SK-N-MC (cell line): Measurements from ENCODE around the gene LONP2.

Experiments
- DNase-seq: peaks from one replicate; pipeline ENCODE4 v3.0.0-alpha.2; 2011; ENCODE audit warnings: low read depth, low spot score
- H3K27ac ChIP-seq: fragments of 200-600 bp; sonication (generic); 2 replicates; pipeline ENCODE4 v1.5.1; 2016; ENCODE audit warnings: mixed run types
- H3K36me3 ChIP-seq: fragments of 200-600 bp; sonication (generic); 2 replicates; pipeline ENCODE4 v1.6.1; 2017; ENCODE audit warnings: antibody characterized with exemption, low read length, mixed read lengths; ENCODE audit not compliant: insufficient read depth
- H3K4me3 ChIP-seq: fragments of 200-600 bp; sonication (generic); 2 replicates; pipeline ENCODE4 v1.5.1; 2016
- H3K9ac ChIP-seq: fragments of 200-600 bp; sonication (generic); 2 replicates; pipeline ENCODE4 v1.8.0; 2017; ENCODE audit warnings: mixed run types, mixed read lengths; ENCODE audit not compliant: insufficient read length
- H3K9me3 ChIP-seq: fragments of 200-600 bp; sonication (generic); 2 replicates; pipeline ENCODE4 v1.6.1; 2017; ENCODE audit warnings: low read depth, mild to moderate bottlenecking, antibody characterized with exemption, low read length, moderate library complexity, mixed read lengths
- EZH2 ChIP-seq: fragments of 200-600 bp; sonication (generic); IDR thresholded peaks from one replicate; pipeline ENCODE4 v1.6.1; 2017; ENCODE audit warnings: antibody characterized with exemption
- FOXP2 ChIP-seq: optimal IDR thresholded peaks from 2 replicates; pipeline ENCODE3; 2011; ENCODE audit warnings: mild to moderate bottlenecking, moderate library complexity; ENCODE audit not compliant: insufficient read depth; ENCODE audit errors: extremely low read length, control extremely low read depth
- POLR2AphosphoS5 ChIP-seq: IDR thresholded peaks from 2 replicates; pipeline ENCODE4 v1.6.1; 2012; ENCODE audit warnings: mild to moderate bottlenecking, low read depth, low read length, borderline replicate concordance

LONP2 gene

GRCh38 chr16:48317026-48317425 is 72.9 kb downstream of the LONP2 start:
- TF ChIP-seq EZH2 = no peak
- TF ChIP-seq FOXP2 = no peak
- TF ChIP-seq POLR2AphosphoS5 = no peak
- H3K27ac ChIP-seq = no peak overlapping the region
- no peak overlapping the region for H3K4me3 ChIP-seq
- DNase-seq = no peak
- no peak overlapping the region for H3K9ac ChIP-seq
- H3K9me3 ChIP-seq = no peaks in the 10 kb centered on the region
- H3K36me3 ChIP-seq = no peaks in the 10 kb centered on the region; the same call in 1 of the 2 replicates

GRCh38 chr16:48317614-48318315 is 73.7 kb downstream of the LONP2 start:
- H3K36me3 ChIP-seq = no peaks in the 10 kb centered on the region; the same call in 1 of the 2 replicates
- H3K4me3 ChIP-seq = no peak overlapping the region
- DNase-seq = no peak
- H3K27ac ChIP-seq = no peak overlapping the region
- H3K9me3 ChIP-seq = no peaks in the 10 kb centered on the region
- no peak overlapping the region for H3K9ac ChIP-seq
- no peak for TF ChIP-seq POLR2AphosphoS5
- no peak for TF ChIP-seq EZH2
- no peak for TF ChIP-seq FOXP2

- no peak overlapping the region for H3K9ac ChIP-seq
- no peak overlapping the region for H3K4me3 ChIP-seq
- no peak for DNase-seq
- no peaks in the 10 kb centered on the region for H3K9me3 ChIP-seq
- no peak overlapping the region for H3K27ac ChIP-seq
- H3K36me3 ChIP-seq = no peaks in the 10 kb centered on the region
- TF ChIP-seq FOXP2 = no peak
- TF ChIP-seq EZH2 = no peak
- TF ChIP-seq POLR2AphosphoS5 = no peak
Observed at GRCh38 chr16:48318630-48319029, 74.5 kb downstream of the LONP2 start.

DNA sequence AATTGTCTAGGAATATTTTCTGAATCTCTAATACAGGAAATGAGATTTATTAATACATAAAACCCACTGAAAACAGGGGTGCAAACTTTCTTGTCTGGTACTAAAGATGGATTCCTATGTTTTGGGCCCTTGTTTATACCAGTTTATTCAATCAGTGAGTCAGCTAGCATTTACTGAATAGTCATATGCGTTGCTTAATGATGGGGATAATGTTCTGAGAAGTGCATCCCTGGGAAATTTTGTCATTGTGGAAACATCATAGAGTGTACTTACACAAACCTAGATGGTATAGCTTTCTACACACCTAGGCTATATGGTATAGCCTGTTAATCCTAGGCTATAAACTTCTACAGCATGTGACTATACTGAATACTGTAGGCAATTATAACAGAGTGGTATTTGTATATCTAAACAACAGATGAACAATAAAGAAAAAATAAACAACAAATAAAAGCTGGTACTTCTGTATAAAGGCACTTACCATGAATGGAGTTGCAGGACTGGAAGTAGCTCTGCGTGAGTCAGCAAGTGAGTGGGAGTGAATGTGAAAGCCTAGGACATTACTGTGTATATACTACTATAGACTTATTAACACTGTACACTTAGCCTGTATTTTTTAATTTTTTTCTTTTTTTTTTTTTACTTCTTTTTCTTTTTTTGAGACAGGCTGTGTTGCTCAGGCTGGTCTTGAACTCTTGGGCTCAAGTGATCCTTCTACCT is 77.4 kb downstream of the LONP2 start:
- Histone ChIP-seq H3K36me3 (no peaks in the 10 kb centered on the region), H3K4me3 (no peak overlapping the region), H3K27ac (no peak overlapping the region), H3K9me3 (no peaks in the 10 kb centered on the region), H3K9ac (no peak overlapping the region)
- TF ChIP-seq FOXP2 = no peak
- no peak for TF ChIP-seq POLR2AphosphoS5
- TF ChIP-seq EZH2 = no peak
- no peak for DNase-seq

- Histone ChIP-seq H3K36me3 (no peaks in the 10 kb centered on the region), H3K27ac (no peak overlapping the region), H3K4me3 (no peak overlapping the region), H3K9me3 (no peaks in the 10 kb centered on the region), H3K9ac (no peak overlapping the region)
- DNase-seq = no peak
- TF ChIP-seq POLR2AphosphoS5 (no peak), FOXP2 (no peak), EZH2 (no peak)
Observed at GRCh38 chr16:48323783-48324775, 80.0 kb downstream of the LONP2 start.

DNA sequence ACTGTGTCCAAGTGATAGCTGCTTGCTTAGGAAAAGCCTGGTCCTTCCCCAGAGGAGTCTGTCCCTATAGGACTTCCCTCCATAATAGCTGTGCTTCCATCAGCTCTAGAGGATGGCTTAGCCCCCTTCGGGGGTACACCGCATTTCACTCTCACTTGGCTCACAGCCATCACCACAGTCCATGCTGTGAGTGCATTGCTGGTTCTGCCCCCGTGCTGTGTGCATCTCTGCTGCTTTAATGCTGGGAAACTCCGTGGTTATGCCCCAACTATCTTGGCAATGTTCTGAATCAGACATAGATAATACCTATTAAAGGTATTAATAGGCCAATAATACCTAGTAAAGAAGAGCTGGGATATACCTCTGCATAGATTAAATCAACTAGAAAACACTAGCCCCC is 82.8 kb downstream of the LONP2 start:
- no peaks in the 10 kb centered on the region for H3K36me3 ChIP-seq
- no peak overlapping the region for H3K4me3 ChIP-seq
- no peak overlapping the region for H3K27ac ChIP-seq
- H3K9ac ChIP-seq = no peak overlapping the region
- no peaks in the 10 kb centered on the region for H3K9me3 ChIP-seq
- TF ChIP-seq POLR2AphosphoS5 = no peak
- no peak for TF ChIP-seq FOXP2
- TF ChIP-seq EZH2 = no peak
- no peak for DNase-seq

DNA sequence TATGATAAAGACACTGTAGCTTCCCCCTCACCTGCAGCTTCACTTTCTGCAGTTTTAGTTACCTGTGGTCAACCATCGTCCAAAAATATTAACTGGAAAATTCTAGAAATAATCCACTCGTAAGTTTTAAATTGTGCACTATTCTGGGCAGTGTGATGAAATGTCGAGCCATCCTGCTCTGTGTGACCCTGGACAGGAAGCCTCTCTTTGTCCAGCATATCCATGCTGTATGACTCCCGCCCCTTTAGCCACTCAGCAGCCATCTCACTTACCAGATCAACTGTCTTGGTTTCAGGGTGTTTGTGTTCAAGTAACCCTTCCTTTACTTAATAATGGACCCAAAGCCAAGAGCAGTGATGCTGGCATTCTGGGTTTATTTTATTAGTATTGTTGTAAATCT is 85.0 kb downstream of the LONP2 start:
- Histone ChIP-seq H3K9ac (no peak overlapping the region), H3K4me3 (no peak overlapping the region), H3K36me3 (no peaks in the 10 kb centered on the region; the same call in 1 of the 2 replicates), H3K27ac (no peak overlapping the region), H3K9me3 (no peaks in the 10 kb centered on the region)
- no peak for DNase-seq
- TF ChIP-seq EZH2 = no peak
- TF ChIP-seq FOXP2 = no peak
- no peak for TF ChIP-seq POLR2AphosphoS5
